A673 (cell line): ENCODE measurements around the gene PPM1N. TPM values are rescaled to one million over a fixed set of nuclear protein-coding genes. Genes with fewer than 3 reads are reported as not detected.

Experiments used
- BruUV-seq: library from RNA; stranded (reverse); fragments of 400-500 nt; replicated peaks from 2 replicates; lab custom pipeline; 2021; lab: Mats Ljungman, UMichigan
- CTCF ChIA-PET: fragments of 300-600 bp; sonication (Branson Sonifier 250); formaldehyde crosslinking; loops from one replicate; lab custom pipeline; 2022; ENCODE audit warnings: antibody characterized with exemption; lab: Charles Lee
- POLR2A ChIA-PET: fragments of 300-600 bp; sonication (Branson Sonifier 250); formaldehyde crosslinking; loops from one replicate; lab custom pipeline; 2022; ENCODE audit warnings: antibody characterized with exemption; ENCODE audit not compliant: low non-redundant PET; lab: Charles Lee
- DNase-seq: peaks from one replicate; pipeline ENCODE4 v3.0.0-alpha.2; 2015; ENCODE audit warnings: low spot score
- H3K27ac ChIP-seq: fragments of 200-600 bp; sonication (generic); 2 replicates; pipeline ENCODE4 v1.5.1; 2016; ENCODE audit warnings: mixed run types, low read depth, mild to moderate bottlenecking, mixed read lengths, antibody characterized with exemption, low read length; ENCODE audit not compliant: poor library complexity, severe bottlenecking
- H3K27me3 ChIP-seq: fragments of 200-600 bp; sonication (generic); replicated peaks from 2 replicates; pipeline ENCODE4 v1.6.1; 2017; ENCODE audit warnings: mixed run types, low read depth, mild to moderate bottlenecking, mixed read lengths, antibody characterized with exemption, low read length; ENCODE audit not compliant: insufficient read depth, poor library complexity
- H3K36me3 ChIP-seq: fragments of 200-600 bp; sonication (generic); 2 replicates; pipeline ENCODE4 v1.6.1; 2016; ENCODE audit warnings: mixed run types, mild to moderate bottlenecking, mixed read lengths, antibody characterized with exemption, low read length; ENCODE audit not compliant: insufficient read depth, poor library complexity, severe bottlenecking
- H3K4me1 ChIP-seq: fragments of 200-600 bp; sonication (generic); 2 replicates; pipeline ENCODE4 v1.6.1; 2017; ENCODE audit warnings: mixed run types, mild to moderate bottlenecking, mixed read lengths, antibody characterized with exemption, low read length; ENCODE audit not compliant: insufficient read depth, poor library complexity, severe bottlenecking
- H3K4me3 ChIP-seq: fragments of 200-600 bp; sonication (generic); 2 replicates; pipeline ENCODE4 v1.5.1; 2016; ENCODE audit warnings: low read depth, mixed run types, mild to moderate bottlenecking, mixed read lengths, low read length; ENCODE audit not compliant: poor library complexity, severe bottlenecking
- H3K9me3 ChIP-seq: fragments of 200-600 bp; sonication (generic); 2 replicates; pipeline ENCODE4 v1.6.1; 2016; ENCODE audit warnings: mixed run types, low read depth, mild to moderate bottlenecking, mixed read lengths, antibody characterized with exemption, low read length; ENCODE audit not compliant: poor library complexity, severe bottlenecking
- CTCF ChIP-seq: fragments of 300-800, 200-600 bp; sonication (generic); conservative IDR thresholded peaks from 2 replicates; pipeline ENCODE4 v1.5.1; 2017; ENCODE audit warnings: low read depth, mild to moderate bottlenecking, antibody characterized with exemption, low read length, moderate library complexity, mixed read lengths
- EZH2 ChIP-seq: fragments of 200-600 bp; sonication (generic); IDR thresholded peaks from 2 replicates; pipeline ENCODE4 v1.6.1; 2017; ENCODE audit warnings: borderline replicate concordance, low read depth, mild to moderate bottlenecking, mixed read lengths, antibody characterized with exemption, low read length; ENCODE audit not compliant: poor library complexity, severe bottlenecking
- intact Hi-C: fragments of 100-400 bp; cut with micrococcal nuclease; formaldehyde crosslinking; loops from one replicate; pipeline ENCODE4 v1.10.0; 2022; ENCODE audit not compliant: unreplicated experiment
- total RNA-seq: library from RNA; stranded (reverse); gene quantifications from 2 replicates; pipeline ENCODE4 v1.2.3, GENCODE V29; 2021

PPM1N gene
- total RNA-seq, 1 experiment from 2014 or later: 0.80 TPM

DNA sequence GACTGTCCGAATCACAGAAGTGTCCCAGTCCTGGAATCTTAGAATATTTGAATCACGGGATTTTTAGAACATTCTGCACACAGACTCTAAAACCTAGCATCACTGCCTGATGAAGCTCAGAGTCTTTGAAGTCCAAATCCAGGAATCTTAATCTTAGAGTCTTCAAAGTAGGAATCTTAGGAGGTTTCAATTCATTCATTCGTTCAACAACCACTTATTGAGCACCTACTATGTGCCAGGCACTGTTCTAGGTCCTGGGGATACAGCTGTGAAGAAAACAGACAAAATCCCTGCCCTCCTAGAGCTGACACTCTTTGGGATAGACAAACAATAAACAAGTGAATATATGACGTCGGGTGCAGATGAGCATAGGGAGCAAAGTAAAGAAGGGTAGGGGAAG, 3.1 kb upstream of the PPM1N start:
- intact Hi-C loops: no loop called here
- Histone ChIP-seq H3K36me3 (no peaks in the 10 kb centered on the region), H3K27ac (no peak overlapping the region), H3K27me3 (no peaks in the 10 kb centered on the region), H3K4me1 (peaks cover 22% of the 10 kb centered on the region), H3K9me3 (no peaks in the 10 kb centered on the region), H3K4me3 (no peak overlapping the region)
- no TSS peak for BruUV-seq
- no peak for DNase-seq
- ChIA-PET CTCF (interaction anchor here (0.6 to 1.9 kb wide), 3 partner anchors 10 to 147 kb away, joined by 3 to 11 read pairs (median 3); no protein-coding TSS in a partner anchor), POLR2A (no interaction called here)
- no peak for TF ChIP-seq EZH2
- TF ChIP-seq CTCF: no peak

DNA sequence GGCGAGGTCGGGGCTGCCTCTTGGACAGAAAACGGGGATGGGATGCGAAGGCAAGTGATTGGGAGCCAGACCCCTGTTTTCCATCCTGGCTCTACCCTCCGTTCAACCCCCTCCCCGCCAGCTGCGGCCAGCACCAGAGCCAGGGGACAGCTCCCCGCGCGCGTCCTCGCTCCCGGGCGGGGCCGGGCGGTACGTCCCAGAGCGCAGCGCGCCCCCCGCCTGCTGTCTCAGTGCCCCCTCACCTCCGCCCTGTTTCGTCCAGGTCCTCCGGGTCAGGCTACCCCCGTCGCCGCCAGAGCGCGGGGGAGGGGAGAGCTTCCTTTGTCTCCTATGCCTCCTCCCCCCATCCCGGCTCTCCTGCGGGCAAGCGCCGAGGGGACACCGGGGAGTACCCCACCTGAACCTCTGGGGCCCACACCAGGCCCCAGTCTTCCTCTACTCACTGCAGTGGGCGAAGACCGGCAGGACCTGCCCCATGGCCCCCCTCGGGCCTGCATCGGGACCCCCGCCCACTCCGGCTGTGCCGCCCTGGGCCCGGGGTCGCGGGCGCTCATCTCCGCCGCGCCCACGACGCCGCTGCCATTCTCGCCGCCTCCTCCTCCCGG, 1.8 kb upstream of the PPM1N start:
- ChIA-PET CTCF (interaction anchor here (0.6 to 1.9 kb wide), 2 partner anchors 11 kb away, joined by 11 to 20 read pairs; no protein-coding TSS in a partner anchor), POLR2A (no interaction called here)
- TF ChIP-seq CTCF (no peak), EZH2 (no peak)
- H3K36me3 ChIP-seq: no peaks in the 10 kb centered on the region
- H3K27ac ChIP-seq: peak overlapping the region; percentile 23
- H3K4me1 ChIP-seq: peaks cover 22% of the 10 kb centered on the region
- H3K4me3 ChIP-seq: peak overlapping the region; percentile 67
- no TSS peak for BruUV-seq
- no peaks in the 10 kb centered on the region for H3K27me3 ChIP-seq
- peak; percentile 54 for DNase-seq
- no peaks in the 10 kb centered on the region for H3K9me3 ChIP-seq
- intact Hi-C loops: no loop called here

GRCh38 chr19:45497791-45498190, 452 bp upstream of the PPM1N start:
- Histone ChIP-seq H3K9me3 (no peaks in the 10 kb centered on the region), H3K27me3 (no peaks in the 10 kb centered on the region), H3K27ac (no peak overlapping the region), H3K4me1 (peaks cover 22% of the 10 kb centered on the region), H3K36me3 (no peaks in the 10 kb centered on the region), H3K4me3 (no peak overlapping the region)
- no peak for DNase-seq
- intact Hi-C loops: loop anchor here (1.0 kb wide), 1 partner anchor 87 kb away; the partner anchor contains the start of gene OPA3
- TF ChIP-seq CTCF (no peak), EZH2 (no peak)
- BruUV-seq: no TSS peak
- ChIA-PET POLR2A (no interaction called here), CTCF (interaction anchor here (1.0 kb wide), 1 partner anchor 19 kb away, joined by 4 read pairs; no protein-coding TSS in a partner anchor)
